ENCODE data around the gene HLA-DMA.

HLA-DMA gene

DNA sequence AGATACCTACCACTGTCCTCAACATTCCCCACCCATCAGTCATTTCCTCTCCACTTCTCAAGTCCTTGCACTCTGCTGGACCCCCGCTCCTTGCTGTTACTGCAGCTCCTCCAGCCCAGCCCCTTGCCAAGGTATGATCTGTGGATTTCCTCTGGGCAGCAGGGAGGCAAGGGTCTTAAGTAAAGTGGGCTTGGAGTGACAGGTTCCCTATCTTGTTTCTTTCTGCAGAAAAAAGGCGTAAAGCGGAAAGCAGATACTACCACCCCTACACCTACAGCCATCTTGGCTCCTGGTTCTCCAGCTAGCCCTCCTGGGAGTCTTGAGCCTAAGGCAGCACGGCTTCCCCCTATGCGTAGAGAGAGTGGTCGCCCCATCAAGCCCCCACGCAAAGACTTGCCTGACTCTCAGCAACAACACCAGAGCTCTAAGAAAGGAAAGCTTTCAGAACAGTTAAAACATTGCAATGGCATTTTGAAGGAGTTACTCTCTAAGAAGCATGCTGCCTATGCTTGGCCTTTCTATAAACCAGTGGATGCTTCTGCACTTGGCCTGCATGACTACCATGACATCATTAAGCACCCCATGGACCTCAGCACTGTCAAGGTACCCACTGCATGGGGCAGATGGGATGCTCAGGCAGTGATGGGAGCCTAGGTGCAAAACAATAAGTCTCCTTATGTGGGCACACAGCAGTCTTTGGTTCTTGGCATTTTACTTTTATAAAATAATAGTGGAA is 23.6 kb upstream of the HLA-DMA start:
- peak; percentile 30; the same call in 1 of the 2 replicates for TF ChIP-seq POLR2AphosphoS5 (IDR thresholded peaks at IDR 0.05; ENCODE audit: low read depth, low read length)
- no peak for TF ChIP-seq PAX5 (IDR thresholded peaks at IDR 0.05; ENCODE audit: insufficient read depth, low read length, severe bottlenecking)
- peak; percentile 64; the same call in 1 of the 2 replicates for TF ChIP-seq POLR2A (IDR thresholded peaks at IDR 0.05; ENCODE audit: low read depth, low read length)
- TF ChIP-seq POU2F2 (IDR thresholded peaks at IDR 0.05; ENCODE audit: low read depth, low read length): no peak
- DNase-seq (ENCODE audit: insufficient read length, low spot score) (no peak), FAIRE-seq (no peak)

DNA sequence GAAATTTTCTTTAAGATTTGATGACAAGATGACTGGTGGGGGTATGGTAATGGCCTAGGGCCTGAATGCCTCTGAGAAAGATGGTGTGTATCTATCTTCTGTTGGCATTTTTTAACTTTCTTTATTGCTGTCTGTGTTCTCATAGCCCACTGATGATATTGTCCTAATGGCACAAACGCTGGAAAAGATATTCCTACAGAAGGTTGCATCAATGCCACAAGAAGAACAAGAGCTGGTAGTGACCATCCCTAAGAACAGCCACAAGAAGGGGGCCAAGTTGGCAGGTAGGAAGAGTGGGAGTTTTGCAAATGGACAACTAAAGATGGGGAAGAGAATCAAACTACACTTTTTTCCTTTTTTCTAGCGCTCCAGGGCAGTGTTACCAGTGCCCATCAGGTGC is 23.0 kb upstream of the HLA-DMA start:
- FAIRE-seq: no peak
- TF ChIP-seq POLR2A (IDR thresholded peaks at IDR 0.05; ENCODE audit: low read depth, low read length) (no peak), POU2F2 (IDR thresholded peaks at IDR 0.05; ENCODE audit: low read depth, low read length) (no peak), POLR2AphosphoS5 (IDR thresholded peaks at IDR 0.05; ENCODE audit: low read depth, low read length) (no peak), PAX5 (IDR thresholded peaks at IDR 0.05; ENCODE audit: insufficient read depth, low read length, severe bottlenecking) (no peak), TAF1 (IDR thresholded peaks at IDR 0.05; ENCODE audit: low read depth, low read length) (no peak), SPI1 (IDR thresholded peaks at IDR 0.05; ENCODE audit: low read depth, low read length) (no peak)
- DNase-seq (ENCODE audit: insufficient read length, low spot score): no peak

DNA sequence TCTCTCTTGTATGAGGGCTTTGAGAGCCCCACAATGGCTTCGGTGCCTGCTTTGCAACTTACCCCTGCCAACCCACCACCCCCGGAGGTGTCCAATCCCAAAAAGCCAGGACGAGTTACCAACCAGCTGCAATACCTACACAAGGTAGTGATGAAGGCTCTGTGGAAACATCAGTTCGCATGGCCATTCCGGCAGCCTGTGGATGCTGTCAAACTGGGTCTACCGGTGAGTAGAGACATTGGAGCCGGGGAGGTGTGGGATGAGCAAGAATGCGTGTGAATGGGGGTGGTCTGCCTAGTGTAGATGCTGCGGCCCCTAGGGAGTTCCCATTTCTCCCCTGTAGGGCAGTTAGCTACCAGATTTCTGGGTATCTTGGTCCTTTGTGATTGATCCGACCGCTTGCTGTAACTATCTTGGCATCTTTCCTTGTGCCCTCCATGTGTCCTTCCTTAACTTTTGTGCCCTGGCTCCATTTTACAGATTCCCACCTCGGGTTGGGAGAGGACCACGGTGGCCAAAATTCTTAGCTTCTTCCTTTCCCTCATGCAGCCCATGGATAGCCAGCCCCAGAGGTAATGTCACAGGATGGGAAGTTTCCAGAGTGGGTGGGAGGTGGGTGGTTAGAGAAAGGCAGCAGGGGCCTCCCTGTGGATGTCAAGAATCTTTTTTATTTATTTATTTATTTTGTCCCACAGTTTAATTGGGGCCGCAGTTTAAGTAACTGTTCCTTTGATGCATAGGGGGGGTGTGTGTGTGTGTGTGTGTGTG is 21.8 kb upstream of the HLA-DMA start:
- DNase-seq (ENCODE audit: insufficient read length, low spot score): no peak
- no peak for FAIRE-seq
- TF ChIP-seq POLR2AphosphoS5 (IDR thresholded peaks at IDR 0.05; ENCODE audit: low read depth, low read length) (peak; percentile 52; the same call in 1 of the 2 replicates), POLR2A (IDR thresholded peaks at IDR 0.05; ENCODE audit: low read depth, low read length) (0 out of 2 replicates have a peak, but pooled peaks have one; percentile 28), TAF1 (IDR thresholded peaks at IDR 0.05; ENCODE audit: low read depth, low read length) (no peak), SPI1 (IDR thresholded peaks at IDR 0.05; ENCODE audit: low read depth, low read length) (no peak), PAX5 (IDR thresholded peaks at IDR 0.05; ENCODE audit: insufficient read depth, low read length, severe bottlenecking) (no peak), POU2F2 (IDR thresholded peaks at IDR 0.05; ENCODE audit: low read depth, low read length) (no peak)

DNA sequence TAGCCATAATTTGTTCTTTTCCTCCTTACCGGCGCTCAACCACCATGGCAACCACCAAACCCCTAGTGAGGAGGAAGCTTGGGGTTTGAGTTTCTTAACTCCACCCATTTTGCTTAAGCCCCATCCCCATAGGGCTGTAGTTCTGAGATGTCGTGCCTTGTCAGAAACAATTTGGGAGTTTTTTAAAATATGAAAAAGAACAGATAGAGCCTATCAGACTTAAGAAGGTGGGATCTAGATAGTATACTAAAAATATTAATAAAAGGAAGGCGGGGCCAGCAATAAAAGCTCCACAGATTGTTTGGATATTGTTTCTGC is 21.1 kb upstream of the HLA-DMA start:
- no peak for FAIRE-seq
- peak; percentile 33 for DNase-seq (ENCODE audit: insufficient read length, low spot score)
- no peak for TF ChIP-seq PAX5 (IDR thresholded peaks at IDR 0.05; ENCODE audit: insufficient read depth, low read length, severe bottlenecking)
- TF ChIP-seq POU2F2 (IDR thresholded peaks at IDR 0.05; ENCODE audit: low read depth, low read length): no peak
- no peak for TF ChIP-seq TAF1 (IDR thresholded peaks at IDR 0.05; ENCODE audit: low read depth, low read length)
- no peak; the same call in 1 of the 2 replicates for TF ChIP-seq POLR2A (IDR thresholded peaks at IDR 0.05; ENCODE audit: low read depth, low read length)
- no peak for TF ChIP-seq SPI1 (IDR thresholded peaks at IDR 0.05; ENCODE audit: low read depth, low read length)
- TF ChIP-seq POLR2AphosphoS5 (IDR thresholded peaks at IDR 0.05; ENCODE audit: low read depth, low read length): no peak

DNA sequence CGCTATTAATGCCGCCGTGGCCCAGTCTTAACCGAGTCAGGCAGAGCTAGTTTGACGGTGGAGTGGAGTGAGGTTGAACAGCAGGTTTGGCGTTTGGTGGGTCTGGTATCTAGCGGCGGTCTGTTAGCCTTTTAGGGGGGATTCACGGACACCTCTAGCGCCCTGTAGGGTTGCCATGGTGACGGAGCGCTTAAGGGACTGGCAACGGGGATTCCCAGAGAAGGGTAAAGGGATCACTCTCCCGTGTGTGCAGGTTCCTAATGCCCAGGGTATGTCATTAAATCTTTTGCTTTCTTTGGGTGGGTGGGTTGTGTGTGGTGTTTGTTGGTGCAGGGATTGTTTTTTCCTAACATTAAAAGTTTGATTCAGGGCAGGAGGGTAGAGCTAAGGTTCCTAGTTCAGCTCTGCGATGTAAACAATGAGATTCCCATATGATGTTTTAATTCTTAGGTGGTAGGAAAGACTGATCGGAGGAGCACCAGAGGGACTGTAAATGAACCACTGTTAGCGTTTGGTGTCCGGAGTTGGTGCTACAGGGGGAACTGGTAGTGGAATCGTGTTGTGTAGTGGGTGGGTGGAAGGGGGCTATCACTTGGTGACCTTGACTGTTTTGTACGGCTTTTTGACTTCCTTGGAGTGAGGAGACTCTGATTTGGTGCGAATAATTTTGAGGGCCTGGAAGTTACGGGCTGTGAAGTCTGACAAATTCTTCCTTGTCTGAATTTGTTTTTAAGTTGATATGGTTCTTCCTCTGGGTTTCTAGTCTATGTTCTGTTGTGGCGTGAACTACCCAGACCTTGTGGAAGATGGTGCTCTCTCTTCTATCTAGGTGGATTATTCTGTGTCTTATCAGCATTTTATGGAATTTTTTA is 20.5 kb upstream of the HLA-DMA start:
- DNase-seq (ENCODE audit: insufficient read length, low spot score) (no peak), FAIRE-seq (no peak)
- TF ChIP-seq POU2F2 (IDR thresholded peaks at IDR 0.05; ENCODE audit: low read depth, low read length) (no peak), TAF1 (IDR thresholded peaks at IDR 0.05; ENCODE audit: low read depth, low read length) (0 out of 2 replicates have a peak, but pooled peaks have one; percentile 0), SPI1 (IDR thresholded peaks at IDR 0.05; ENCODE audit: low read depth, low read length) (no peak), POLR2AphosphoS5 (IDR thresholded peaks at IDR 0.05; ENCODE audit: low read depth, low read length) (0 out of 2 replicates have a peak, but pooled peaks have one; percentile 22), PAX5 (IDR thresholded peaks at IDR 0.05; ENCODE audit: insufficient read depth, low read length, severe bottlenecking) (no peak), POLR2A (IDR thresholded peaks at IDR 0.05; ENCODE audit: low read depth, low read length) (no peak; the same call in 1 of the 2 replicates)

DNA sequence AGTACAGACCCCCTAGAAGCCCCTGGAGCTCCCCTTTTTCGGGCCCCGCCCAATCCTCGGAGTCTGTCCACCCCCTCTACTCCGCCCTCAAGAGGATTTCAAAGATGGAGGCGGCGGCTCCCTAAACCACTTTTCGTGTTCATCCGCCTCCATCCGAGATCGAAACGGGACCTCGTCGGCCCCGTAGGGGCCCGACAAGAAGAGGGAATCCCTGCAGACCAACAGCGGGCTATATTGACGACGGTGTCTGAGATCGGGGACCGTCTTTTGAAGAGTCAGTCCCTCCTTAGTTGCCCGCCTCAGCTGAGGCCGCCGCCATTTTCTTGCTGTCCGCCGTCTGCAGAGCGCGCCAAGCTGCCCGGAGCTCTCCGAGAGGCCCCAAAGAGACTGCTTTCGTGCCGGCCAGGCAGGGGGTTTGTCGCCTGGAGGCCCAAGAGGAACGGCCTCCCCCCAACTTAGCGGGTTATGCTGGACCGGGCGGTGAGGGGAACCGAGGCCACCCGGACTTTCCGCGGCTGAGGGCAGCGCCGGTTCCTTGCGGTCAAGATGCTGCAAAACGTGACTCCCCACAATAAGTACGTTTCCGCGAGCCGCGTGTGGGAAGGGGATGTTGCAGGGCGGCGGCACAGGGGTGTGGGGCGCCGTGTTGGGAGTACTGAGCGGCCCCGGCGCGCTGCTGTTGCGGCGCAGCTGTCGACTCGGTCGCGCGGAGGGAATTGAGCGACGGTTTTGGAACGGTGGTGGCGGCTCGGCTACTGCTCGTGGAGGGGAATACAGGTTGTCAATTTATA is 19.7 kb upstream of the HLA-DMA start:
- DNase-seq (ENCODE audit: insufficient read length, low spot score): no peak
- no peak for FAIRE-seq
- TF ChIP-seq PAX5 (IDR thresholded peaks at IDR 0.05; ENCODE audit: insufficient read depth, low read length, severe bottlenecking) (peak; percentile 0), SPI1 (IDR thresholded peaks at IDR 0.05; ENCODE audit: low read depth, low read length) (no peak), POLR2A (IDR thresholded peaks at IDR 0.05; ENCODE audit: low read depth, low read length) (peak; percentile 70; the same call in 1 of the 2 replicates), POLR2AphosphoS5 (IDR thresholded peaks at IDR 0.05; ENCODE audit: low read depth, low read length) (peak; percentile 79), TAF1 (IDR thresholded peaks at IDR 0.05; ENCODE audit: low read depth, low read length) (no peak; the same call in 1 of the 2 replicates), POU2F2 (IDR thresholded peaks at IDR 0.05; ENCODE audit: low read depth, low read length) (peak; percentile 21; the same call in 1 of the 2 replicates)

DNA sequence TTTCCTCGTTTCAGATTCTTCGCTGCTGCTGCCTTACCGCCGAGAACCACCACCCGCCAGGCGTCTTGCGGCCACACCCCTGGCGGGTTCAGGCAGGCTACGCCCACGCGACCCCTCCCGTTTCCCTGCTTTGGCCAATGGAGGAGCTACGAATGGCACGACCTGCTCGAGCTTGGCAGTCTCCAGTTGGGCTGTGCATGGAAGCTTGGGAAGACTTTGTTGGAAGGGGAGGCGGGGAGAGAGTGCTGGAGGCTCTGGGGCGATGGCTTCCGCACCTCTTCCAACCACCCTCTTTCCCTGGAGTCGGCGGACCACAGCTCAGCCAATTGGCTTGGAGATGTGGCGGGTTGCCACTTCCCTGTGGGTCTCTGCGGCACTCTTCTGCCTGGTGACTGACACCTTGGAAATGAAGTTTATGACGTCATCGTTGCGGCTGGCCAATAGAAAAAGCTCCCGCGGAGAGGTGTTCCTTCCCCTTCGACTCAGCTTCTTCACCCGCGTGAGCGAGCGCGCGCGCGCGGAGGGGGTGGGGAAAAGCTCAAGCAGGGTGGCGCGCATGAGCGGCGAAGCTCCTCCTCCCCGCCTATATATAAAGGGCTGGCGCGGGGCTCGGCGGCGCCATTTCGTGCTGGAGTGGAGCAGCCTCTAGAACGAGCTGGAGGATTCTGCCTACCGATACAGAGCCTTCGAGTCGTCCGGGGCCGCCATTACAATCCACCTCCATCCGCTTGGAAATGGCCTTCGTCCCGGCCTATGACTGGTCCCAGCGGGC is 18.9 kb upstream of the HLA-DMA start:
- DNase-seq (ENCODE audit: insufficient read length, low spot score) (peak; percentile 70), FAIRE-seq (peak; percentile 92)
- peak; percentile 99 for TF ChIP-seq POLR2AphosphoS5 (IDR thresholded peaks at IDR 0.05; ENCODE audit: low read depth, low read length)
- TF ChIP-seq SPI1 (IDR thresholded peaks at IDR 0.05; ENCODE audit: low read depth, low read length): peak; percentile 66
- TF ChIP-seq POLR2A (IDR thresholded peaks at IDR 0.05; ENCODE audit: low read depth, low read length): peak; percentile 99
- peak; percentile 55 for TF ChIP-seq PAX5 (IDR thresholded peaks at IDR 0.05; ENCODE audit: insufficient read depth, low read length, severe bottlenecking)
- TF ChIP-seq TAF1 (IDR thresholded peaks at IDR 0.05; ENCODE audit: low read depth, low read length): peak; percentile 99
- TF ChIP-seq POU2F2 (IDR thresholded peaks at IDR 0.05; ENCODE audit: low read depth, low read length): peak; percentile 98
